Activated effector memory CD4-positive, alpha-beta T cell treated with Interleukin-2 at 50 U/mL for 16 hours (primary cell): ENCODE results near the gene PACSIN2.

ENCODE experiments used
- DNase-seq: peaks from one replicate; pipeline ENCODE4 v3.0.0-alpha.2; 2020

PACSIN2 gene

DNA sequence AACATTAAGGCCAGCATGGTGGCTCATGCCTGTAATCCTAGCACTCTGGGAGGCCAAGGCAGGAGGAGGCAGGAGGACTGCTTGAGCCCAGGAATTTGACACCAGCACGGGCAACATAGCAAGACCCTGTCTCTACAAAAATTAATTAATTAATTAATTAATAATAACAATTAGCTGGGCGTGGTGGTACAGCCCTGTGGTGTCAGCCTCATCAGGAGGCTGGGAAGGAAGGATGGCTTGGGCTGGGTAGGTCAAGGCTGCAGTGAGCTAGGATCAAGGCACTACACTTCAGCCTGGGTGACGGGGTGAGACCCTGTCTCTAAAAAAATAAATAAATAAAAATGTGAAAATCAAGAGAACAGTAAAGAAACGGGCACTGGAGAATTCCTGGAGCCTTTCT, 159.2 kb downstream of the PACSIN2 start:
- no peak for DNase-seq

DNA sequence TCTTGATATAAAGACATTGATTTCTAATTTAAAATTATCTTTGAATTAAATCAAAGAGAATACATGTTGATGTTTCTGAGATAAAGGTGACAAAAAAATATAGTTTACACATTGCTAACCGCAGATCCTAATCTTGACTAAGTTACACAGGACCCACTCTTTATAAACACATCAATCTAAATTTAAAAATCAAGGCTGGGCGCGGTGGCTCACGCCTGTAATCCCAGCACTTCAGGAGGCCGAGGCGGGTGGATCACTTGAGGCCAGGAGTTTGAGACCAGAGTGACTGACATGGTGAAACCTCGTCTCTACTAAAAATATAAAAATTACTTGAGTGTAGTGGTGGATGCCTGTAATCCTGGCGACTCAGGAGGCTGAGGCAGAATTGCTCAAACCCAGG, 159.7 kb downstream of the PACSIN2 start:
- DNase-seq, result no peak

DNA sequence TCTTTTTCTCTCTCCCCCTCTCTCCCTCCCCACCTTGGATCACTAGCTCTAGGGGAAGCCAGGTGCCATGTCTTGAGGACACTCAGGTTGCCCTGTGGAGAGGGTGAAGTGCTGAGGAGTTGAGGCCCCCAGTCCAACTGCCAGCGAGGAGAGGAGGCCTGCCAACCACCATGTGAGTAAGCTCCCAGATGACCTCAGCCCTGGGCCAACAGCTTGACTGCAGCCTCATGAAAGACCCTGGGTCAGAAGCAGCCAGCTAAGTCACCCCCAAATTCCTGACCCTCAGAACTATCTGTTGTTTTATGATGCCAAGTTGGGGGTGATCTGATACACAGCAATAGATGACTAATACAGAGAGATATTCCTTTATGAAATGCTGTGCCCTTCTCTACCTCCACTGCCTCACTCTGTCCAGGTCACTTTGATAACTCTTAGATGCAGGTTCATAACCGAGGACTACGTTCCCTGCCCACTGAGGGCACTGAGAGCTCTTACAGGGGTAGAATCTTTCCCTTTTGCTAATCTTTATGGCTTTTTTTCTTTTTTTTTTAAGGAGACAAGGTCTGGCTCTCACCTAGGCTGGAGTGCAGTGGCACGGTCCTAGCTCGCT, 165.9 kb downstream of the PACSIN2 start:
- no peak for DNase-seq

DNA sequence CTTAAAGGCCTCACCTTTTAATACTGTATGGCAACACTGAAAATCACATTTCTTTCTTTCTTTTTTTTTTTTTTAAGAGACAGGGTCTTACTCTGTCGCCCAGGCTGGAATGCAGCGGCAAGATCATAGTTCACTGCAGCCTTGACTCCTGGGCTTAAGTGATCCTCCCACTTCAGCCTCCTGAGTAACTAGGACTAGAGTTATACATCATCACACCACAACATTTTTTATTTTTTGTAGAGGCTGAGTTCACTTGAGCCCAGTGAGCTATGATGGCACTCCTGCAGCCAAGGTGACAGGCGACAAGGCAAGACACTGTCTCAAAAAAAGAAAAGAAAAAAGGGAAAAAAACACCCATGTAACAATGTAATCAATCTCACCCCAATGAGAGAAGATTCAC, 167.8 kb downstream of the PACSIN2 start:
- no peak for DNase-seq

DNA sequence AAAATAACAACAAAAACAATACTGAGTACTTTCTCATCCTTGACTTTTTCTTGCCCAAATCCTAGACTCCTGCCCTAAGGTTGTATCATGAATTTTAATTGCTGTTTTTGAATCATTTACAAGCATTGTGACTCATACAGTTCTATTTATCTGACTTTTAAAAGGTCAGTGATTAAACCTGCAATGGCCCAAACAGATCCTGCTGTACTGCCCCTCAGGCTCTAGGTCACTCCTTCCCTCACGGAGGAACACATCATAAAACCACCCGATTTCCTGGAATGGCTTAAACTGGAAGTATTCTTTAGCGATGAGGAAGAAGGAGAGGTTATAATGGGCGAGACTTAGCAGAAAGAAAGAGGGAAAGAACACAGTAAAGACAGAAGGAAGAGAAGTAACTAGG, 170.2 kb downstream of the PACSIN2 start:
- no peak for DNase-seq

DNA sequence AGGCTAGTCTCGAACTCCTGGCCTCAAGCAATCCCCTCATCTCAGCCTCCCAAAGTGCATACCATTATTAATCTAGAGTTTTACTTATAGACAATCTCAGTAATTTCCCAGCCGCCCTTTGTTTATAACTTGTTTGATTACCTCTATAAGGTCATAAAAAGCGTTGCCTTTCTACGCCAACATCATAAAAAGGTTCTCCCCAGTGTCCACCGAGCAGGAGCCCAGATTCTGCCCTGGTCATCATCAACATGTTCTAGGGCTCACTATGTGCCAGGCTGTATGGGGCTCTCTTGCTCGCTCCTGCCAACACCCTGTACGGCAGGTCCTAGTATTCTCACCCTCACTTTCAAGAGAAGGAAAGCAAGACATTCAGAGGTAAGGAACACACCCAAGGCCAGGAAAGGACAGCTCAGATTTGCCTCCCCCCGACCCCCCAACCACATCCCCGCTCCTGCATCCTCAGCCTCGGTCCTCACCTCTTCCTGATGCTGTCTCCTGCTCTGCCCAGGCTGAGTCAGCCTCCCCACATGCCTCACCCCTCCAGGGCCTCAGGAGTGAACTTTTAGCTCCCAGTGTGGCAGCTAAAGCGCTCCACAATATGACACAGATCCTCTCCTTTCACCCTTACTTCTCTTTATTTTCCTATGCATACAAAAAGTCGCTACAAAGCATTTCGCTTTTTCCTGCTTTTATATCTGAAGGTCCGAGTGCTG, 172.1 kb downstream of the PACSIN2 start:
- DNase-seq, result no peak

DNA sequence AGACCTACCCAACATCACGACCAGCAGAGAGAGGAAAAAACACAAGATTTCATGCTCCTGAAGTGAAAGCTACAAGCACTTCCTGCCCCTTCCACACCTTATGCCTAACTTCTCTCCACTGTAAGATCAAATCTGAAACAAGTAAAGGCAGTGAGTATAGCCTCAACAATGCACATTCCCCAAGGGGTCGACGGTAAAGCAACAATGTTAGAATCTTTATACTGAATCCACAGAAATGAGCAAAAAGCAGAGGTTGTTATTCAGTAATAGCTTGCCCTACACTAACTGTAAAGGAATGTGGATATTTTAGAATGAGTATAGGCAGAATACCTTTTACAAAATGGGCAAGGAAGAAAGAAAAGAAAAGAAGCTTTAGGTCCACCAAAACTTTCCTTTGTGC, 173.5 kb downstream of the PACSIN2 start:
- DNase-seq, result no peak

DNA sequence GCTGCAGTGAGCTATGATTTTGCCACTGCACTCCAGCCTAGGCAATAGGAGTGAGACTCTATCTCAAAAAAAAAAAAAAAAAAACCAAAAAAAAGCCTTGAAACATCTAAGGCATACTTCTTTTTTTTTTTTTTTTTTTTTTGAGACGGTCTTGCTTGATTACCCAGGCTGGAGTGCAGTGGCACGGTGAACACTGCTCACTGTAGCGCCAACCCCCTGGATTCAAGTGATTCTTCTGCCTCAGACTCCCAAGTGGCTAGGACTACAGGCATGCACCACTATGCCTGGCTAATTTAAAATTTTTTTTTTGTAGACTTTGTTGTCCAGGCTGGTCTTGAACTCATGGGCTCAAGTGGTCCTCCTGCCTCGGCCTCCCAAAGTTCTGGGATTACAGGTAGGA, 177.4 kb downstream of the PACSIN2 start:
- DNase-seq, result no peak

DNA sequence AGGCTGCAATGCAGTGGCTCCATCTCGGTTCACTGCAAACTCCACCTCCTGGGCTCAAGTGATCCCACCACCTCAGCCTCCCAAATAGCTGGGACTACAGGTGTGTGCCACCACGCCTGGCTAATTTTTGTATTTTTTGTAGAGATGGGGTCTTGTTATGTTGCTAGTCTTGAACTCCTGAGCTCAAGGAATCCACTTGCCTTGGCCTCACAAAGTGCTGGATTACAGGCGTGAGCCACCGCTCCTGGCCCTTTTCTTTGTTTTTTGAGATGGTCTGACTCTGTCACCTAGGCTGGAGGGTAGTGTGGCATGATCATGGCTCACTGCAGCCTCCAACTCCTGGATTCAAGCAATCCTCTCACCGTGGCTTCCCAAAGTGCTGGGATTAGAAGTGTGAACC, 178.9 kb downstream of the PACSIN2 start:
- no peak for DNase-seq

DNA sequence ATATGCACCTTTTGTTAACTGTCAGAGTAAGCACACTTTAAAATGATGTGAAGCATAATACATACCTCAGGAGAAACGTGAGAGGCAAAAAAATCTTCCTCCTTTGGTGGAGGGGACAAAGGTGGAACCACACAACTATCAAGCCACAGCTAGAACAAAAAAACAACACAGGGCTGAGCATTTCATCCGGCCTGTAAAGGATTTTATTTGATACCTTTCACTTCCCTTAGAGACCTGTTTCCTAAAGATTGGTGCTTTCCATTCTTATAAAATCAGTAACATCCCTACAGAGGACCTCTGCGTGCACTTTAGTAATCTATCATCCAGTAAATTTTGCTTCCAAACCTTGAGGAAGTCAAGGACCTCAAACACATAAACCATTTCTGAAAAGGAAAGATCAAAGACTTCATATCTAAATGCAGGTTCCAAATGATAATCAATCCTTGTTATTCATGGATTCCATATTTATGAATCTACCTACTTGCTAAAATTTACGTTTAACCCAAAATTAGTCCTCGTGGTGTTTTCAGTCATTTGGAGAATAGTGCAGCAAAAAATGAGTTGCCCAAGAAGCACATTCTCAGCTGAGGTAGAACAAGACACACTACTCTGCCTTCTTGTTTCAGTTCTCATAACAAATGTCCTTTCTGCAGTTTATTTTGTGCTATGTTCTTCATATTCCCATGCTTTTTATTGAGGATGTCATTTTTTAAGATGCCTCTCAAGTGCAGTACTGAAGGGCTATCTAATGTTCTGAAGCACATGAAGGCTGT, 180.6 kb downstream of the PACSIN2 start:
- no peak for DNase-seq

DNA sequence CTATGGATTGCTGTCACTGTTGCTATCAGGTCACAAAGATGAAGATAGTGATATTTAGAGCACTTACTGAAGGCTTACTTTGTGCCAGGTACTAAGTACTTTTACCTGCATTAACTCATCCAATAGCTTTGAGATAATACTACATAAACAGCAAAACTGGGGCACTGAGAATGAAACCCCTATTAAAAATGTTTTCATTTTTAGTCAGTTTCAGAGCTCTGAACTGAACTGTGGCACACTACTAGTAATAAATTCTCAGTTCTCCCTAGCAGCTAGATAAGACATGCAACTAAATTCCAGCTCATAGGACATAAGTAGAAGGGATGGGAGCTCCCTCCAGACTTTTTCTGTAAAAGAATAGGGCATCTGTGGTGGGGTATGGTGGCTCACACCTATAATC, 181.8 kb downstream of the PACSIN2 start:
- no peak for DNase-seq

DNA sequence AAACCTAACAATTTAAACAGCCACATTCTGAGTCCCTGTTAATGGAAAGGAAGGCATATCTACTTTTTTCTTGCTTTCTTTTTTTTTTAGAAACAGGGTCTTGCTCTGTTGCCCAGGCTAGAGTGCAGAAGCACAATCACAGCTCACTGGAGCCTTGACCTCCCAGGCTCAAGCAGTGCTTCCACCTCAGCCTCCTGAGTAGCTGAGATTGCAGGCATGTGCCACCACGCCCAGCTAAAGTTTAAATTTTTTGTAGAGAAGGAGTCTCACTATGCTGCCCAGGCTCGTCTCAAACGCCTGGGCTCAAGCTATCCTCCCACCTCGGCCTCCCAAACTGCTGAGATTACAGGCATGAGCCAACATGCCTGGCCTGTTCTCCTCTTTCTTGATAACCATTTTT, 183.2 kb downstream of the PACSIN2 start:
- DNase-seq, result no peak

DNA sequence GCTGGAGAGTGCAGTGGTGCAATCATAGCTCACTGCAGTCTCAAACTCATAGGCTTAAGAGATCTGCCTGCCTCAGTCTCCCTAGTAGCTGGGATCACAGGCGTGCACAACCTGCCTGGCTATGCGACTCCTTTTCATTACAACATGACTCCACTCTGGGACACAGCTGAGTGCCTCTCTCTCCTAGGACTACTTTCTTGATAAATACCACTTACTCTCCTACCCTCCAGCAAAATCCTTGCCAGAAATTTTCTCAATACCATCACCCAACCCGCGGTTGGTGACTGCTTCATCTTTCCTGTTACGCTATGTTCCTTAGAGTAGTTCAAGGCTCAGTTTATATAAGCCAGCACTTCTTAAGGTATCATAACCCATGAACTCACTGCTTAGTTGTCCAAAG, 184.8 kb downstream of the PACSIN2 start:
- DNase-seq, result no peak

DNA sequence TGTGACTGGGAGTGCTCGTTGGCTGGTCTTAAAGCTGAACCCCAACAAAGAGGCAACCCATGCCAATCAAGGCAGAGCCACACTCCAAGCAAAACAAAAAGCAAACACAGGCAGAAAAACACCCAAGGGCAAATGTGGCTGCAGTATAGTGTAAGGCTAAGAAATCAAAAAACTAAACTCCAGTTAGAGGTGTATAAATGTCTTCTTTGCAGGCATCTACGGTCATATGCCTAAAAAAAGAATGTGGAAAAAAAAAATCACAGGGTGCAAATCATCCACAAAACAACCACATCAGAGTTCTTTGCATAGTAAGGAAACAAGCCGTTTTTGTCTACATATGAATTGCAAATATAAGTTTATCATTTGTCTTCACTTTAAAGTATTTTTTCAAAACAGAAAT, 185.6 kb downstream of the PACSIN2 start:
- DNase-seq, result no peak

DNA sequence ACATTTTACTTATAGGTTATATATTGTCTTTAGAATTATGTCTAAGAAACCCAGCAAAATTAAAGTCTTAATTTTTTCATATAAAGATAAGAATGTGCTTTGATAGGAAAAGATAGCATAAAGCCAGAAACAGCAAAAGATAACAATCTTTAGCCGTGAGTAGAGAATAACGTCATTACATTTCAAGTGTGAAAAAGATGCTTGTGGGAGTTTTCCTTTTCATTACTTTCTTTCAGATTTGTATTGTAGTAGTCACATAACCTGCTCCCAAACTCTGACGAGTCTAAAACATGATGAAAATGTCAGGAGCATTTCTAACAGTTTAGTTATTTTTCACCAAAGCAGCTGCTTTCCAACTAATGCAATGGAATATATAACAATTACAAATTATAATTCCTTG, 189.2 kb downstream of the PACSIN2 start:
- DNase-seq, result no peak

DNA sequence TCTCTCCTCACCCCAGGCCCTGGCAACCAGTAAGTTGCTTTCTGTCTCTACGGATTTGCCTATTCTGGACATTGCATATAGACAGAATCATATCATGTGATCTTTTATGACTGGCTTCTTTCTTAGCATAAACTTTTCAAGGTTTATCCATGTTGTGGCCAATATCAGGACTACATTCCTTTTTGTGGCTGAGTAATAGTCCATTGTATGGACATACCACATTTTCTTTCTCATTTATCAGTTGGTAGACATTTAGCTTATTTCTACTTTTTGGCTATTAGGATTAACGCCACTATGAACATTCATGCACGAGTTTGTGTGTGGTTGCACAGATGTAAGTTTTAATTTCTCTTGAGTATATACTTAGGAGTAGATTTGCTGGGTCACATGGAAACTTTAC, 193.6 kb downstream of the PACSIN2 start:
- DNase-seq, result no peak

DNA sequence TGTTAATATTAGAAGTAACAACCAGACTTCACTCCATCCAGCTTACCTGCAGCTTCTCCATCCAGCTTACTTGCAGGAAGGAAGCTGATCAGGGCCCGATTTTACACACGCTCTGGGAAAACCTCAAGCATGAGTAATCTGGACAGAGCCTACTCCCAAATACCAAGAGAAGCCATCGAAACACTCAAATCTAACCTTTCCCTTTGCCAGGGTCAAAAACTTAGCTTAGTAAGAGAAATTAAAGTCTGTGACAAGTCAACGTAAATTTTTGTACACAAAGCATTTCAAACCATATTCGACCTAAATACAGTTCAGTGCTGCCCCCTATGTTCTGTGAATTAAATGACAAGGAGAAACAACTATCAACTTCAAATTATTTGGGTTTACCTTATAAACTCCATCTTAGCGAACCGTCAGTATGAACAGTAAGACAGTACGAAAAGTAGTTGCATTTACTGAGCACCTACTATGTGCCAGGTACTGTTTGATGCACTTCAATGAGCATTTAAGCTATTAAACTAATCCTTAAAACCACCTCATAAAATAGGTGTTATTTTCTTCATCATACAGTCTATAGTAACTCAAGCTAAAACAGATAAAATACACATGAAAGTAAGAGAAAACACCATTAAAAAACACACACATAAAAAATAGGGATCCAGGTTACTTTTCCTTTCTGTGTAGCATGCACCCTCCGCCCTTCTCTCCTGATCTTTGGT, 194.7 kb downstream of the PACSIN2 start:
- DNase-seq, result no peak
